Neural cell (in vitro differentiated cells): ENCODE measurements around the gene PPM1D.

Experiments
- EZH2 ChIP-seq: fragments of 200-600, 300-800 bp; shearing (Covaris generic), sonication (generic); IDR thresholded peaks from 2 replicates; pipeline ENCODE4 v1.6.1; 2014; ENCODE audit warnings: antibody characterized with exemption, low read length, borderline replicate concordance, mild to moderate bottlenecking; ENCODE audit not compliant: insufficient read depth, poor library complexity, severe bottlenecking
- POLR2AphosphoS5 ChIP-seq: IDR thresholded peaks from 2 replicates; pipeline ENCODE4 v1.6.1; 2012
- TAF1 ChIP-seq: IDR thresholded peaks from 2 replicates; pipeline ENCODE4 v1.6.1; 2012; ENCODE audit warnings: low read depth
- TF ChIP-seq, protein P1 (sequence below): fragments of 450-650 bp; IDR thresholded peaks from 2 replicates; pipeline ENCODE4 v1.5.1; 2014; ENCODE audit warnings: antibody characterized with exemption, mild to moderate bottlenecking, moderate library complexity; ENCODE audit not compliant: poor library complexity, severe bottlenecking

DNA sequence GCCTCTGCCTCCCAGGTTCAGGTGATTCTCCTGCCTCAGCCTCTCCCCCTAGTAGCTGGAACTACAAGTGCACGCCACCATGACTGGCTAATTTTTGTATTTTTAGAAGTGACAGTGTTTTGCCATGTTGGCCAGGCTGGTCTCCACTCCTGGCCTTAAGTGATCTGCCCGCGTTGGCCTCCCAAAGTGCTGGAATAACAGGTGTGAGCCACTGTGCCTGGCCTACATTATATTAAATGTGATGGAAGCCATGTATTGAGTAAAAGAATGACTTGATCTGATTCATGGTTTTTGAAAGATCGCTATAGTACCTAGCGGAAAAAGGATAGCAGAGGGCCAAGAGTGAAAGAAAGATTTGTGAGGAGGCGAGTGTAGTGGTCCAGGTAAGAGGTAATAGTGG is 2.7 kb upstream of the PPM1D start:
- TF ChIP-seq, protein P1, sequence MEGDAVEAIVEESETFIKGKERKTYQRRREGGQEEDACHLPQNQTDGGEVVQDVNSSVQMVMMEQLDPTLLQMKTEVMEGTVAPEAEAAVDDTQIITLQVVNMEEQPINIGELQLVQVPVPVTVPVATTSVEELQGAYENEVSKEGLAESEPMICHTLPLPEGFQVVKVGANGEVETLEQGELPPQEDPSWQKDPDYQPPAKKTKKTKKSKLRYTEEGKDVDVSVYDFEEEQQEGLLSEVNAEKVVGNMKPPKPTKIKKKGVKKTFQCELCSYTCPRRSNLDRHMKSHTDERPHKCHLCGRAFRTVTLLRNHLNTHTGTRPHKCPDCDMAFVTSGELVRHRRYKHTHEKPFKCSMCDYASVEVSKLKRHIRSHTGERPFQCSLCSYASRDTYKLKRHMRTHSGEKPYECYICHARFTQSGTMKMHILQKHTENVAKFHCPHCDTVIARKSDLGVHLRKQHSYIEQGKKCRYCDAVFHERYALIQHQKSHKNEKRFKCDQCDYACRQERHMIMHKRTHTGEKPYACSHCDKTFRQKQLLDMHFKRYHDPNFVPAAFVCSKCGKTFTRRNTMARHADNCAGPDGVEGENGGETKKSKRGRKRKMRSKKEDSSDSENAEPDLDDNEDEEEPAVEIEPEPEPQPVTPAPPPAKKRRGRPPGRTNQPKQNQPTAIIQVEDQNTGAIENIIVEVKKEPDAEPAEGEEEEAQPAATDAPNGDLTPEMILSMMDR: no peak
- no peak for TF ChIP-seq TAF1
- no peak for TF ChIP-seq EZH2
- TF ChIP-seq POLR2AphosphoS5: no peak
